ENCODE results near the gene SRP14. TPM values are rescaled to one million over a fixed set of nuclear protein-coding genes. Genes with fewer than 3 reads are reported as not detected.

The SRP14 gene
- total RNA-seq, 2 donors from 2014 or later, result 179 to 219 TPM

DNA sequence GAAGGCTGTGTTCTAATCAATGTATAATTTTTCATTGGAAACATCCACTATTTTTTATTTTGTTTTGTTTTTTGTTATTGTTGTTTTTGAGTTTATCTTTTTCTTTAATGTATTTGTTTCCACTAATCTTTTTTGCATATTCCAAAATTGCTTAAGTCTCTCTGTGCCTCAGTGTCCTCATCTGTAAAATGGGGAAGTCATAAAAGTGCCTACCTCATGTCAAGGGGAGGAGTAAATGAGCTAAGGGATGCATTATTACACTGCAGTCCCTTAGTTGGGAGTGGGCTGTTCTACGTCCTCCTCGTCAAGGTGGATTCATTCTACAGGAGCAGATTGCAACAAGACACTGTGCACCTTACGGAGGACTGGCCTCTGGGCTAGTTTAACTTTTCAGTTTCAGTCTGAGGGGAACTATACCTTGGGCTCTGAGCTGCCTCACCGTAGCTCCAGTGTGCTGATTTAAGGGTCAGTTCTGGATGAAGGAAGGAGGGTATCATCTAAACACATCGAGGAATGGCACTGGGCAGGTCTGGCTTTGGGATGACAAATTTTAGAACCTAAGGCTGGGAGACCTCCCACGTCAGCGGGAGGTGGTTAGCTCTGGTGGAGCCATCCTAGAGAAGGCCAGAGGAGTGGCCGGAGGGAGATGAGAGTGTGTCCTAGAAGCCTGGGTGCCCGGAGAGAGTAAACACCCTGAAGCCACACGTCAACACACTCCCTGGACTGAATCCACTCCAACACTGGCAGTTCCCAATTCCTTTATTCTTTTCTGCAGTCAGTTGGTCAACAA is 5.1 kb upstream of the SRP14 start:
- H3K36me3 ChIP-seq, result no peaks in the 10 kb centered on the region
- no peak overlapping the region for H3K27ac ChIP-seq
- TF ChIP-seq, protein P1, sequence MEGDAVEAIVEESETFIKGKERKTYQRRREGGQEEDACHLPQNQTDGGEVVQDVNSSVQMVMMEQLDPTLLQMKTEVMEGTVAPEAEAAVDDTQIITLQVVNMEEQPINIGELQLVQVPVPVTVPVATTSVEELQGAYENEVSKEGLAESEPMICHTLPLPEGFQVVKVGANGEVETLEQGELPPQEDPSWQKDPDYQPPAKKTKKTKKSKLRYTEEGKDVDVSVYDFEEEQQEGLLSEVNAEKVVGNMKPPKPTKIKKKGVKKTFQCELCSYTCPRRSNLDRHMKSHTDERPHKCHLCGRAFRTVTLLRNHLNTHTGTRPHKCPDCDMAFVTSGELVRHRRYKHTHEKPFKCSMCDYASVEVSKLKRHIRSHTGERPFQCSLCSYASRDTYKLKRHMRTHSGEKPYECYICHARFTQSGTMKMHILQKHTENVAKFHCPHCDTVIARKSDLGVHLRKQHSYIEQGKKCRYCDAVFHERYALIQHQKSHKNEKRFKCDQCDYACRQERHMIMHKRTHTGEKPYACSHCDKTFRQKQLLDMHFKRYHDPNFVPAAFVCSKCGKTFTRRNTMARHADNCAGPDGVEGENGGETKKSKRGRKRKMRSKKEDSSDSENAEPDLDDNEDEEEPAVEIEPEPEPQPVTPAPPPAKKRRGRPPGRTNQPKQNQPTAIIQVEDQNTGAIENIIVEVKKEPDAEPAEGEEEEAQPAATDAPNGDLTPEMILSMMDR (IDR thresholded peaks at IDR 0.05), result no peak
- no peak overlapping the region for H3K4me3 ChIP-seq
- no peak for ATAC-seq (ENCODE audit: insufficient number of reproducible peaks, low FRiP score, low read depth)
- DNase-seq (ENCODE audit: low spot score), result no peak
- H3K27me3 ChIP-seq (replicated peaks; ENCODE audit: insufficient read depth), result no peaks in the 10 kb centered on the region
- H3K9me3 ChIP-seq, result no peaks in the 10 kb centered on the region
- peaks cover 14 to 21% of the 10 kb centered on the region in 2 donors for H3K4me1 ChIP-seq (ENCODE audit: control insufficient read depth in 1 of 2, low read depth in 2 of 2)

DNA sequence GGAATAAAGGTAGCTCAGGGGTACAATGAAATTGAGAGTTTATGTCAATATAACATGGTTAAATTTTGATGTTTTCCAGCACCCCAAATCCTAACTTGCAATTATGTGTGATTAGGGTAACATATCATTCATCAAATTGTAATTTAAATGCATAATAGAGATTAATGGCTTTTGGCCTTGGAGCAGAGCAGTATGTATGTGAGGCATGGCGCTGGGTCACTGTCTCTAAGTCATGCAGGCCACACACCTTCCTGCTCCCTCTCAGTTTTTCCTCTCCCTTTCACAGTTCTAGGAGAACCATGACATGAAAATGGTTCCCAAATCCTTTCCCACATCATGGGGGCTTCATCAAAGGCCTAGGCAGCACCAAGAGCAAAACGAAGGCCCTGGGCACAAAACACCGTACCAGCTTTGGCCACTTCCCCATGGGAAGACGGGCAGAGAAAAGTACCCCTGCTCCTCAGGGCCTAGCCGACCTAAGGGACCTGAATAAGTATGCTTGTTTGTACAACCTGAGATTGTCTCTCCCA is 3.9 kb upstream of the SRP14 start:
- no peak overlapping the region for H3K4me3 ChIP-seq
- no peaks in the 10 kb centered on the region for H3K9me3 ChIP-seq
- no peaks in the 10 kb centered on the region for H3K36me3 ChIP-seq
- no peak for ATAC-seq (ENCODE audit: insufficient number of reproducible peaks, low FRiP score, low read depth)
- peaks cover 18% of the 10 kb centered on the region in 2 donors for H3K4me1 ChIP-seq (ENCODE audit: control insufficient read depth in 1 of 2, low read depth in 2 of 2)
- no peak for DNase-seq (ENCODE audit: low spot score)
- H3K27ac ChIP-seq, result no peak overlapping the region
- TF ChIP-seq, protein P1 (IDR thresholded peaks at IDR 0.05), result no peak
- no peaks in the 10 kb centered on the region for H3K27me3 ChIP-seq (replicated peaks; ENCODE audit: insufficient read depth)

DNA sequence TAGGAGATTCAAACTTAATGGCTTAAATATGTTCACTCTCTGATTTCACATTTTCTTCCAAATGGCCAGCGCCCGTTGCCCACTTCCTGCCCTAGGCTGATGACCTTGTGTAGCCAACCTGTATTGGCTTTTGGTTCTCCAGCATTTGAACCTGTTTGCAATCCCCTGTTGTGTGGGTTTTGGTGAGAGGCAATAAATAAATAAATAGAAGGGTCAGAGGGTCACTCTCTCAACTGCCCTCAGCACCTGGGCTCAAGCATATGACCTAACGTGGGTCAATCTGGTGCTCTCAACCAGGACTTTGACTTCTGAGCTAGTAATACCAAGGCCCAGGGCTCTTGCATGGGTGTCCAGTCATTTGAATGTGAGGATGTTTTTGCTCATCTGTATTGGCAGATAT is 1.8 kb upstream of the SRP14 start:
- Histone ChIP-seq H3K27ac (no peak overlapping the region), H3K36me3 (peaks cover 12% of the 10 kb centered on the region), H3K9me3 (no peaks in the 10 kb centered on the region), H3K4me3 (no peak overlapping the region), H3K4me1 (ENCODE audit: control insufficient read depth in 1 of 2, low read depth in 2 of 2) (peaks cover 19 to 22% of the 10 kb centered on the region in 2 donors), H3K27me3 (replicated peaks; ENCODE audit: insufficient read depth) (no peaks in the 10 kb centered on the region)
- TF ChIP-seq, protein P1 (IDR thresholded peaks at IDR 0.05), result no peak
- no peak for DNase-seq (ENCODE audit: low spot score)
- no peak for ATAC-seq (ENCODE audit: insufficient number of reproducible peaks, low FRiP score, low read depth)

DNA sequence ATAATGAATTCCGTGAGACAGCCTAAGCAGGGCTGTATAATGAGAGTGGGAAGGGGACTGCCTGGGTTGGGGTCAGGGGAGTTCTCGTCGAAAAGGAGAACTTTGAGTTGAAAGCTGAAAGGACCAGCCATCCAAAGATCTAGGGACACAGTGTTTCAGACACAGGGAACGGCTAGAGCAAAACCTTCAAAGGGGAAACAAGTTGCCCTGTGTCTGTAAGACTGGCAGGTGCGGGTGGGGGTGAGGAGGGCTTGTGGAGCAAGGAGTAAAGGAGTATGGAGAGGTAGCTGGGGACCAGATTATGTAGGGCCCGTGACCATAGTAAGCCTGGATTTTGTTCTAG is 1.3 kb upstream of the SRP14 start:
- H3K27ac ChIP-seq, result no peak overlapping the region
- peak overlapping the region; percentile 89 for H3K4me3 ChIP-seq
- DNase-seq (ENCODE audit: low spot score) (no peak), ATAC-seq (ENCODE audit: insufficient number of reproducible peaks, low FRiP score, low read depth) (no peak)
- peaks cover 17 to 19% of the 10 kb centered on the region in 2 donors for H3K4me1 ChIP-seq (ENCODE audit: control insufficient read depth in 1 of 2, low read depth in 2 of 2)
- TF ChIP-seq, protein P1 (IDR thresholded peaks at IDR 0.05), result no peak
- peaks cover 14% of the 10 kb centered on the region for H3K36me3 ChIP-seq
- no peaks in the 10 kb centered on the region for H3K9me3 ChIP-seq
- H3K27me3 ChIP-seq (replicated peaks; ENCODE audit: insufficient read depth), result no peaks in the 10 kb centered on the region

DNA sequence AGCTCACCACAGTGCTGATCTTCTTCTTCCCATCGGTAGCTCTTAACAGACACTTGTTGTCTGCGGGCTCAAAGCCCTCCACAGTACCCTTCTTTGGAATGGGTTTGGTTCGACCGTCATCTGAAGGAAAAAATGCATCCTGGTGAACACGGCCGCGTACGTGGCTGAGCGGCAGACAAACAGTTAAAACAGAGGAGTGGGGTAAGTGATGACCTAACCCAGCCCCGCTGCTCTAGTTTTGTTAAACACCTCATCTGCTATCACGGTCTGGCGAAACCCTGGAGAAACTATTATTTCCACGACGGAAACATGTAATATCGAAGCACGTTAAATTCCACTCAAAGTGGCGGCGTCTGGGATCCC is 725 bp downstream of the SRP14 start:
- Histone ChIP-seq H3K27me3 (replicated peaks; ENCODE audit: insufficient read depth) (no peaks in the 10 kb centered on the region), H3K27ac (peak overlapping the region; percentile 88 to 94), H3K9me3 (no peaks in the 10 kb centered on the region), H3K4me1 (ENCODE audit: control insufficient read depth in 1 of 2, low read depth in 2 of 2) (peaks cover 12 to 13% of the 10 kb centered on the region in 2 donors), H3K36me3 (peaks cover 34% of the 10 kb centered on the region), H3K4me3 (peak overlapping the region; percentile 89)
- TF ChIP-seq, protein P1 (IDR thresholded peaks at IDR 0.05), result no peak
- ATAC-seq (ENCODE audit: insufficient number of reproducible peaks, low FRiP score, low read depth) (no peak), DNase-seq (ENCODE audit: low spot score) (no peak)
